Lower lobe of right lung (tissue), 2 donors: ENCODE results near the gene C6orf163. TPM values are rescaled to one million over a fixed set of nuclear protein-coding genes. Genes with fewer than 3 reads are reported as not detected.

Experiments used
- ATAC-seq, 2 donors: fragments of 200-7000 bp; cut with Tn5 transposase; one replicate each; pipeline ENCODE4 v1.9.1; 2020 to 2022; ENCODE audit warnings: mild to moderate bottlenecking in 2 of 2, moderate library complexity in 2 of 2
- DNase-seq: peaks from one replicate; pipeline ENCODE4 v3.0.0-alpha.2; 2020
- H3K27ac ChIP-seq: fragments of 200-600 bp; one replicate; pipeline ENCODE4 v1.8.0; 2022
- H3K27me3 ChIP-seq: fragments of 200-600 bp; one replicate; pipeline ENCODE4 v1.8.0; 2022; ENCODE audit warnings: low read depth
- H3K36me3 ChIP-seq: fragments of 200-600 bp; one replicate; pipeline ENCODE4 v1.8.0; 2022; ENCODE audit warnings: mild to moderate bottlenecking
- H3K4me1 ChIP-seq: fragments of 200-600 bp; one replicate; pipeline ENCODE4 v1.8.0; 2022
- H3K4me3 ChIP-seq: fragments of 200-600 bp; one replicate; pipeline ENCODE4 v1.8.0; 2022; ENCODE audit warnings: mild to moderate bottlenecking
- H3K9me3 ChIP-seq: fragments of 200-600 bp; one replicate; pipeline ENCODE4 v1.8.0; 2022
- CTCF ChIP-seq: fragments of 200-600 bp; IDR thresholded peaks from one replicate; pipeline ENCODE4 v1.8.0; 2022; ENCODE audit warnings: antibody characterized with exemption, mild to moderate bottlenecking
- intact Hi-C: fragments of 100-400 bp; cut with DNase I; formaldehyde crosslinking; loops from one replicate; pipeline ENCODE4 v1.11.0; 2022
- total RNA-seq: library from RNA; stranded (reverse); fragmentation: NEBNext Ultra II Directional; extraction: Animal tissue kit (Norgen Biotek cat#: 25700); gene quantifications from one replicate; pipeline ENCODE4 v1.2.1, GENCODE V29; 2021
- donor health status: DM: no; HTN: yes; CAD: no; lungs with severe emphysema.

The C6orf163 gene
- total RNA-seq, 1 donor from 2014 or later: 4.2 TPM

- Histone ChIP-seq H3K27me3 (no peaks in the 10 kb centered on the region), H3K4me1 (peaks cover 7% of the 10 kb centered on the region), H3K27ac (no peak overlapping the region), H3K9me3 (no peaks in the 10 kb centered on the region), H3K36me3 (no peaks in the 10 kb centered on the region), H3K4me3 (no peak overlapping the region)
- no peak for DNase-seq
- ATAC-seq: no peak
- intact Hi-C loops: no loop called here
- no peak for TF ChIP-seq CTCF
Measured at GRCh38 chr6:87333591-87334181, 10.9 kb upstream of the C6orf163 start.

- Histone ChIP-seq H3K27ac (no peak overlapping the region), H3K36me3 (no peaks in the 10 kb centered on the region), H3K27me3 (no peaks in the 10 kb centered on the region), H3K4me3 (no peak overlapping the region), H3K9me3 (no peaks in the 10 kb centered on the region), H3K4me1 (peaks cover 7% of the 10 kb centered on the region)
- TF ChIP-seq CTCF: no peak
- ATAC-seq (peak; percentile 21 to 26), DNase-seq (no peak)
- intact Hi-C loops: no loop called here
Measured at GRCh38 chr6:87334683-87335082, 9.9 kb upstream of the C6orf163 start.

- no peak for TF ChIP-seq CTCF
- Histone ChIP-seq H3K4me3 (no peak overlapping the region), H3K27me3 (no peaks in the 10 kb centered on the region), H3K4me1 (peaks cover 7% of the 10 kb centered on the region), H3K36me3 (no peaks in the 10 kb centered on the region), H3K27ac (no peak overlapping the region), H3K9me3 (no peaks in the 10 kb centered on the region)
- intact Hi-C loops: no loop called here
- ATAC-seq (no peak), DNase-seq (no peak)
Measured at GRCh38 chr6:87336367-87336766, 8.2 kb upstream of the C6orf163 start.

- H3K9me3 ChIP-seq: no peaks in the 10 kb centered on the region
- no peak overlapping the region for H3K27ac ChIP-seq
- no peak overlapping the region for H3K4me3 ChIP-seq
- ATAC-seq: no peak
- DNase-seq: no peak
- no peak for TF ChIP-seq CTCF
- H3K27me3 ChIP-seq: no peaks in the 10 kb centered on the region
- intact Hi-C loops: no loop called here
- no peaks in the 10 kb centered on the region for H3K36me3 ChIP-seq
- no peaks in the 10 kb centered on the region for H3K4me1 ChIP-seq
Measured at GRCh38 chr6:87340230-87340629, 4.4 kb upstream of the C6orf163 start.

- Histone ChIP-seq H3K27ac (no peak overlapping the region), H3K9me3 (no peaks in the 10 kb centered on the region), H3K4me3 (no peak overlapping the region), H3K4me1 (no peaks in the 10 kb centered on the region), H3K27me3 (no peaks in the 10 kb centered on the region), H3K36me3 (no peaks in the 10 kb centered on the region)
- TF ChIP-seq CTCF: no peak
- intact Hi-C loops: no loop called here
- DNase-seq (no peak), ATAC-seq (no peak)
Measured at GRCh38 chr6:87341158-87341557, 3.5 kb upstream of the C6orf163 start.

- H3K36me3 ChIP-seq: no peaks in the 10 kb centered on the region
- H3K27ac ChIP-seq: no peak overlapping the region
- intact Hi-C loops: no loop called here
- no peak for TF ChIP-seq CTCF
- H3K27me3 ChIP-seq: no peaks in the 10 kb centered on the region
- no peaks in the 10 kb centered on the region for H3K9me3 ChIP-seq
- ATAC-seq (no peak), DNase-seq (no peak)
- no peak overlapping the region for H3K4me3 ChIP-seq
- no peaks in the 10 kb centered on the region for H3K4me1 ChIP-seq
Measured at GRCh38 chr6:87341899-87342298, 2.7 kb upstream of the C6orf163 start.
